ENCODE data around the gene DCAF12.
"Not testable (repeated sequence)": the region's sequence is repeated elsewhere in the genome, so short reads cannot be mapped to it uniquely, and the experiment has no call there.

- not testable (repeated sequence) for TF ChIP-seq CTCF (conservative IDR thresholded peaks at IDR 0.05; ENCODE audit: low read length); EZH2phosphoT487 (IDR thresholded peaks at IDR 0.05; ENCODE audit: borderline replicate concordance, low read depth, low read length)
Measured at GRCh38 chr9:34042074-34042473, 84.4 kb downstream of the DCAF12 start.
